Erythroblast (primary cell): Measurements from ENCODE around the gene CEP290.

Experiments
- GATA1 ChIP-seq: IDR thresholded peaks from 2 replicates; pipeline ENCODE4 v1.6.1; 2011; ENCODE audit warnings: low read depth, mild to moderate bottlenecking, control low read depth, low read length, moderate library complexity
- POLR2A ChIP-seq: IDR thresholded peaks from 2 replicates; pipeline ENCODE4 v1.6.1; 2011; ENCODE audit warnings: mild to moderate bottlenecking, low read length

GRCh38 chr12:88167384-88167783, 25.5 kb upstream of the CEP290 start:
- TF ChIP-seq POLR2A (no peak), GATA1 (no peak)
